Liver (tissue), 9 donors: ENCODE measurements around the gene KHDC3L. TPM values are rescaled to one million over a fixed set of nuclear protein-coding genes. Genes with fewer than 3 reads are reported as not detected.

Experiments
- DNase-seq: peaks from one replicate; pipeline ENCODE4 v3.0.0-alpha.2; 2017; ENCODE audit warnings: low spot score
- H3K27ac ChIP-seq, 2 donors: one replicate each; pipeline ENCODE4 v1.7.0; 2013; ENCODE audit warnings: inconsistent platforms in 2 of 2, low read length in 2 of 2, control low read depth in 1 of 2, low read depth in 1 of 2, mild to moderate bottlenecking in 1 of 2
- H3K27me3 ChIP-seq, 4 donors: one replicate each; pipeline versions ENCODE4 v1.6.1 to v1.7.0; 2013; ENCODE audit warnings: low read length in 3 of 4, inconsistent platforms in 1 of 4, mild to moderate bottlenecking in 1 of 4, moderate library complexity in 1 of 4; ENCODE audit not compliant: control insufficient read depth in 4 of 4, insufficient read depth in 4 of 4
- H3K36me3 ChIP-seq, 4 donors: one replicate each; pipeline versions ENCODE4 v1.6.1 to v1.7.0; 2013; ENCODE audit warnings: low read length in 3 of 4, mild to moderate bottlenecking in 3 of 4, low read depth in 1 of 4, moderate library complexity in 1 of 4; ENCODE audit not compliant: control insufficient read depth in 4 of 4, insufficient read depth in 3 of 4
- H3K4me1 ChIP-seq, 4 donors: one replicate each; pipeline versions ENCODE4 v1.6.1 to v1.7.0; 2013; ENCODE audit warnings: low read length in 3 of 4, mild to moderate bottlenecking in 3 of 4, moderate library complexity in 1 of 4; ENCODE audit not compliant: control insufficient read depth in 4 of 4, insufficient read depth in 4 of 4
- H3K4me3 ChIP-seq, 3 donors: one replicate each; pipeline versions ENCODE4 v1.6.1 to v1.7.0; 2013; ENCODE audit warnings: low read length in 3 of 3, control low read depth in 1 of 3, low read depth in 1 of 3, mild to moderate bottlenecking in 1 of 3
- H3K9ac ChIP-seq, 2 donors: one replicate each; pipeline ENCODE4 v1.7.0; 2013; ENCODE audit warnings: low read length in 2 of 2, mild to moderate bottlenecking in 2 of 2, moderate library complexity in 2 of 2, control low read depth in 1 of 2, low read depth in 1 of 2
- H3K9me3 ChIP-seq, 4 donors: one replicate each; pipeline versions ENCODE4 v1.6.1 to v1.7.0; 2013; ENCODE audit warnings: low read length in 3 of 4; ENCODE audit not compliant: control insufficient read depth in 4 of 4
- ATF3 ChIP-seq: IDR thresholded peaks from 2 replicates; pipeline ENCODE4 v1.6.1; 2016; ENCODE audit warnings: antibody characterized with exemption
- CTCF ChIP-seq: fragments of 150-350 bp; IDR thresholded peaks from 2 replicates; pipeline ENCODE4 v1.5.1; 2017; ENCODE audit warnings: improper control_type of control experiment, low read depth, low read length; ENCODE audit not compliant: missing input control
- EGR1 ChIP-seq, 2 donors: IDR thresholded peaks; 2 replicates each; pipeline ENCODE4 v1.6.1; 2016 to 2018; ENCODE audit warnings: antibody characterized with exemption in 2 of 2, low read depth in 2 of 2
- FOXA1 ChIP-seq: IDR thresholded peaks from 2 replicates; pipeline ENCODE4 v1.6.1; 2016; ENCODE audit warnings: antibody characterized with exemption
- FOXA2 ChIP-seq: IDR thresholded peaks from 2 replicates; pipeline ENCODE4 v1.6.1; 2016; ENCODE audit warnings: antibody characterized with exemption
- GABPA ChIP-seq, 2 donors: IDR thresholded peaks in 1 of 2; conservative IDR thresholded peaks in 1 of 2; 2 replicates each; pipeline ENCODE4 v1.6.1; 2016; ENCODE audit warnings: antibody characterized with exemption in 2 of 2, mild to moderate bottlenecking in 1 of 2, moderate library complexity in 1 of 2
- HNF4A ChIP-seq, 2 donors: conservative IDR thresholded peaks; 2 replicates each; pipeline ENCODE4 v1.6.1; 2016; ENCODE audit warnings: antibody characterized with exemption in 2 of 2, mild to moderate bottlenecking in 2 of 2
- HNF4G ChIP-seq: IDR thresholded peaks from 2 replicates; pipeline ENCODE4 v1.6.1; 2016; ENCODE audit warnings: antibody characterized with exemption
- JUND ChIP-seq, 2 donors: IDR thresholded peaks; 2 replicates each; pipeline ENCODE4 v1.6.1; 2016; ENCODE audit warnings: antibody characterized with exemption in 2 of 2
- MAX ChIP-seq: IDR thresholded peaks from 2 replicates; pipeline ENCODE4 v1.6.1; 2016; ENCODE audit warnings: antibody characterized with exemption
- NR2F2 ChIP-seq: IDR thresholded peaks from 2 replicates; pipeline ENCODE4 v1.6.1; 2016; ENCODE audit warnings: antibody characterized with exemption
- RAD21 ChIP-seq, 2 donors: IDR thresholded peaks; 2 replicates each; pipeline ENCODE4 v1.6.1; 2016; ENCODE audit warnings: antibody characterized with exemption in 2 of 2, mild to moderate bottlenecking in 2 of 2
- RXRA ChIP-seq, 2 donors: IDR thresholded peaks; 2 replicates each; pipeline ENCODE4 v1.6.1; 2017 to 2018; ENCODE audit warnings: antibody characterized with exemption in 2 of 2, mild to moderate bottlenecking in 1 of 2
- SP1 ChIP-seq: IDR thresholded peaks from 2 replicates; pipeline ENCODE4 v1.6.1; 2018; ENCODE audit warnings: antibody characterized with exemption, mild to moderate bottlenecking
- TAF1 ChIP-seq: conservative IDR thresholded peaks from 2 replicates; pipeline ENCODE4 v1.6.1; 2016; ENCODE audit warnings: antibody characterized with exemption, mild to moderate bottlenecking
- YY1 ChIP-seq: IDR thresholded peaks from 2 replicates; pipeline ENCODE4 v1.6.1; 2016; ENCODE audit warnings: antibody characterized with exemption, mild to moderate bottlenecking
- ZBTB33 ChIP-seq: IDR thresholded peaks from 2 replicates; pipeline ENCODE4 v1.6.1; 2016; ENCODE audit warnings: antibody characterized with exemption
- WGBS: extraction: QIAGEN DNeasy Blood & Tissue Kit; methylation state at CpG from one replicate; pipeline ENCODE4 v1.1.7; 2013; 5-methylcytosine and 5-hydroxymethylcytosine counted together
- polyA plus RNA-seq, 2 donors: library from polyadenylated mRNA; stranded (reverse) in 1 of 2; unstranded in 1 of 2; fragments of 200-250 nt in 1 of 2; fragments of >200 nt in 1 of 2; fragmentation: Nextera tagmentation in 1 of 2; extraction: Ambion mirVana in 1 of 2; gene quantifications; one replicate each; pipeline versions ENCODE4 v1.2.1 to v1.2.3, GENCODE V29; 2013 to 2015
- total RNA-seq, 2 donors: library from RNA; depleted of rRNA; stranded (reverse); fragments of >200 nt; gene quantifications; one replicate each; pipeline ENCODE4 v1.2.3, GENCODE V29; 2014
- TF ChIP-seq, protein P1 (sequence below): IDR thresholded peaks from 2 replicates; pipeline ENCODE4 v1.6.1; 2016; ENCODE audit warnings: antibody characterized with exemption, mild to moderate bottlenecking
- donor health status: healthy.
- donor health status: healthy.
- donor health status: healthy.
- donor health status: healthy.
- donor health status: healthy.

KHDC3L gene
- total and polyA plus RNA-seq, 4 donors: not detected

- TF ChIP-seq CTCF (no peak), SP1 (no peak)
Observed at GRCh38 chr6:73382462-73383113, 20.1 kb downstream of the KHDC3L start (continued).

GRCh38 chr6:73388433-73388799, 26.0 kb downstream of the KHDC3L start:
- Histone ChIP-seq H3K36me3 (no peaks in the 10 kb centered on the region), H3K4me1 (peaks cover 2 to 11% (median 6%) of the 10 kb centered on the region in 4 donors), H3K4me3 (peak overlapping the region; percentile 44 to 56 (median 54)), H3K27me3 (no peaks in the 10 kb centered on the region), H3K9ac (no peak overlapping the region), H3K9me3 (no peaks in the 10 kb centered on the region), H3K27ac (no peak overlapping the region)
- TF ChIP-seq ATF3: no peak
- no peak for TF ChIP-seq HNF4G
- TF ChIP-seq FOXA2: no peak
- TF ChIP-seq CTCF: no peak
- no peak for TF ChIP-seq YY1
- no peak for TF ChIP-seq MAX
- TF ChIP-seq GABPA (IDR thresholded peaks at IDR 0.05 in 1 of 2, conservative IDR thresholded peaks at IDR 0.05 in 1 of 2): no peak
- no peak for TF ChIP-seq JUND (IDR thresholded peaks at IDR 0.05)
- no peak for TF ChIP-seq EGR1 (IDR thresholded peaks at IDR 0.05; ENCODE audit: low read depth in 2 of 2)
- TF ChIP-seq, protein P1, sequence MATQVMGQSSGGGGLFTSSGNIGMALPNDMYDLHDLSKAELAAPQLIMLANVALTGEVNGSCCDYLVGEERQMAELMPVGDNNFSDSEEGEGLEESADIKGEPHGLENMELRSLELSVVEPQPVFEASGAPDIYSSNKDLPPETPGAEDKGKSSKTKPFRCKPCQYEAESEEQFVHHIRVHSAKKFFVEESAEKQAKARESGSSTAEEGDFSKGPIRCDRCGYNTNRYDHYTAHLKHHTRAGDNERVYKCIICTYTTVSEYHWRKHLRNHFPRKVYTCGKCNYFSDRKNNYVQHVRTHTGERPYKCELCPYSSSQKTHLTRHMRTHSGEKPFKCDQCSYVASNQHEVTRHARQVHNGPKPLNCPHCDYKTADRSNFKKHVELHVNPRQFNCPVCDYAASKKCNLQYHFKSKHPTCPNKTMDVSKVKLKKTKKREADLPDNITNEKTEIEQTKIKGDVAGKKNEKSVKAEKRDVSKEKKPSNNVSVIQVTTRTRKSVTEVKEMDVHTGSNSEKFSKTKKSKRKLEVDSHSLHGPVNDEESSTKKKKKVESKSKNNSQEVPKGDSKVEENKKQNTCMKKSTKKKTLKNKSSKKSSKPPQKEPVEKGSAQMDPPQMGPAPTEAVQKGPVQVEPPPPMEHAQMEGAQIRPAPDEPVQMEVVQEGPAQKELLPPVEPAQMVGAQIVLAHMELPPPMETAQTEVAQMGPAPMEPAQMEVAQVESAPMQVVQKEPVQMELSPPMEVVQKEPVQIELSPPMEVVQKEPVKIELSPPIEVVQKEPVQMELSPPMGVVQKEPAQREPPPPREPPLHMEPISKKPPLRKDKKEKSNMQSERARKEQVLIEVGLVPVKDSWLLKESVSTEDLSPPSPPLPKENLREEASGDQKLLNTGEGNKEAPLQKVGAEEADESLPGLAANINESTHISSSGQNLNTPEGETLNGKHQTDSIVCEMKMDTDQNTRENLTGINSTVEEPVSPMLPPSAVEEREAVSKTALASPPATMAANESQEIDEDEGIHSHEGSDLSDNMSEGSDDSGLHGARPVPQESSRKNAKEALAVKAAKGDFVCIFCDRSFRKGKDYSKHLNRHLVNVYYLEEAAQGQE: no peak
- TF ChIP-seq RXRA (IDR thresholded peaks at IDR 0.05): no peak
- no peak for TF ChIP-seq HNF4A (conservative IDR thresholded peaks at IDR 0.05)
- no peak for TF ChIP-seq ZBTB33
- TF ChIP-seq SP1: no peak
- TF ChIP-seq RAD21 (IDR thresholded peaks at IDR 0.05): no peak
- TF ChIP-seq NR2F2: no peak
- TF ChIP-seq TAF1: no peak
- no peak for TF ChIP-seq FOXA1
- no peak for DNase-seq
- WGBS: 53% methylated on average over 4 of the region's 4 CpGs
